ENCODE results near the gene SLC35G6.
"Not testable (repeated sequence)": the region's sequence is repeated elsewhere in the genome, so short reads cannot be mapped to it uniquely, and the experiment has no call there.

SLC35G6 gene

GRCh38 chr17:7479213-7480088 is 1.8 kb upstream of the SLC35G6 start, which contains the start of gene ZBTB4:
TSS of gene ZBTB4 (minus strand) at chr17:7479631. CDS start at chr17:7466801, 12,830 bp downstream.
- no peak for DNase-seq (ENCODE audit: extremely low read depth, low read depth)
- H3K4me3 ChIP-seq (replicated peaks; ENCODE audit: low read depth, low read length): peak within 1 kb of the TSS; percentile 72
- TF ChIP-seq CTCF (IDR thresholded peaks at IDR 0.05; ENCODE audit: low read depth, low read length, missing control alignments): no peak

GRCh38 chr17:7480089-7480384 is 1.2 kb upstream of the SLC35G6 start:
- H3K4me3 ChIP-seq (replicated peaks; ENCODE audit: low read depth, low read length): peak overlapping the region; percentile 72
- DNase-seq (ENCODE audit: extremely low read depth, low read depth): no peak
- TF ChIP-seq CTCF (IDR thresholded peaks at IDR 0.05; ENCODE audit: low read depth, low read length, missing control alignments): no peak

GRCh38 chr17:7481842-7482741 is 846 bp downstream of the SLC35G6 start:
- H3K4me3 ChIP-seq (replicated peaks; ENCODE audit: low read depth, low read length); DNase-seq (ENCODE audit: extremely low read depth, low read depth): not testable (repeated sequence)

GRCh38 chr17:7482742-7483088 is 1.5 kb downstream of the SLC35G6 start:
- not testable (repeated sequence) for DNase-seq (ENCODE audit: extremely low read depth, low read depth)
- peak overlapping the region; percentile 71 for H3K4me3 ChIP-seq (replicated peaks; ENCODE audit: low read depth, low read length)

GRCh38 chr17:7483255-7484066 is 2.2 kb downstream of the SLC35G6 start:
- H3K4me3 ChIP-seq (replicated peaks; ENCODE audit: low read depth, low read length): peak overlapping the region; percentile 71
- peak; percentile 72 for DNase-seq (ENCODE audit: extremely low read depth, low read depth)
- no peak for TF ChIP-seq CTCF (IDR thresholded peaks at IDR 0.05; ENCODE audit: low read depth, low read length, missing control alignments)

- no peak for TF ChIP-seq CTCF (IDR thresholded peaks at IDR 0.05; ENCODE audit: low read depth, low read length, missing control alignments)
- H3K4me3 ChIP-seq (replicated peaks; ENCODE audit: low read depth, low read length): peak within 1 kb of the TSS; percentile 71
- DNase-seq (ENCODE audit: extremely low read depth, low read depth): peak; percentile 92
These were observed 3.0 kb downstream of the SLC35G6 start, which contains the start of gene POLR2A for GRCh38 chr17:7484067-7484918. TSS of gene POLR2A (plus strand) at chr17:7484366.

GRCh38 chr17:7484919-7485377 is 3.7 kb downstream of the SLC35G6 start:
- no peak for TF ChIP-seq CTCF (IDR thresholded peaks at IDR 0.05; ENCODE audit: low read depth, low read length, missing control alignments)
- DNase-seq (ENCODE audit: extremely low read depth, low read depth): no peak
- peak overlapping the region; percentile 71 for H3K4me3 ChIP-seq (replicated peaks; ENCODE audit: low read depth, low read length)

Data from HFF-Myc (cell line).